K562 (cell line): ENCODE measurements around the gene NDUFB10. TPM values are rescaled to one million over a fixed set of nuclear protein-coding genes. Genes with fewer than 3 reads are reported as not detected.
A peak's percentile ranks its signal among the peaks of the same experiment; 100 is the strongest.

Experiments
- GABPB1 ChIP-seq: sonication (generic); formaldehyde crosslinking; IDR thresholded peaks from 2 replicates; pipeline ENCODE4 v1.8.0; 2022; ENCODE audit warnings: mild to moderate bottlenecking, missing genetic modification reagents
- HMGN3 ChIP-seq: IDR thresholded peaks from 2 replicates; pipeline ENCODE4 v1.6.1; 2011; ENCODE audit warnings: borderline replicate concordance, low read depth, mild to moderate bottlenecking, mixed read lengths, low read length; ENCODE audit not compliant: insufficient read length; ENCODE audit errors: extremely low read depth
- MECOM ChIP-seq: fragments of 250-450 bp; sonication (Bioruptor Pico); IDR thresholded peaks from 2 replicates; pipeline ENCODE4 v1.8.0; 2022; ENCODE audit warnings: inconsistent platforms
- POLR2G ChIP-seq: fragments of 200-400 bp; formaldehyde crosslinking; IDR thresholded peaks from 2 replicates; pipeline ENCODE4 v1.6.1; 2017; ENCODE audit warnings: low read depth, mild to moderate bottlenecking, antibody characterized with exemption, low read length, moderate library complexity
- POLR3G ChIP-seq: IDR thresholded peaks from 2 replicates; pipeline ENCODE4 v1.6.1; 2011; ENCODE audit not compliant: insufficient read length, insufficient replicate concordance; ENCODE audit errors: extremely low read depth
- POU5F1 ChIP-seq: fragments of 150-350 bp; IDR thresholded peaks from 2 replicates; pipeline ENCODE4 v1.6.1; 2014; ENCODE audit warnings: borderline replicate concordance, low read length, low read depth, mild to moderate bottlenecking; ENCODE audit not compliant: partially characterized antibody
- RCOR1 ChIP-seq, 2 experiments: IDR thresholded peaks; 2 replicates each; pipeline ENCODE4 v1.6.1; 2012; ENCODE audit warnings: low read depth in 2 of 2, low read length in 2 of 2, borderline replicate concordance in 1 of 2, improper control_type of control experiment in 1 of 2
- STAT5A ChIP-seq: IDR thresholded peaks from 2 replicates; pipeline ENCODE4 v1.6.1; 2012; ENCODE audit warnings: low read length, inconsistent platforms, borderline replicate concordance
- polyA plus RNA-seq, 8 experiments: library from polyadenylated mRNA; depleted of rRNA in 4 of 8; stranded (reverse) in 5 of 8; unstranded in 3 of 8; fragments of >200 nt; fragmentation: Nextera tagmentation in 2 of 8; fragmentation: Illumina TruSeq in 1 of 8; extraction: Ambion mirVana in 2 of 8; extraction: Trizol in 1 of 8; gene quantifications; 2 replicates each; pipeline versions ENCODE4 v1.2.1 to v1.2.3, GENCODE V29; 2011 to 2014; ENCODE audit warnings: inconsistent platforms in 1 of 8, missing spikeins in 1 of 8
- total RNA-seq, 7 experiments: library from RNA; depleted of rRNA in 6 of 7; stranded (reverse); fragments of >200 nt in 6 of 7; fragmentation: Illumina TruSeq in 2 of 7; extraction: Trizol in 2 of 7; gene quantifications; 2 replicates each; pipeline versions ENCODE4 v1.2.1 to v1.2.3, GENCODE V29; 2011 to 2021; ENCODE audit warnings: low replicate concordance in 1 of 7
- TF ChIP-seq, protein P1 (sequence below), 2 experiments: IDR thresholded peaks; 2 replicates each; pipeline ENCODE4 v1.6.1; 2011; ENCODE audit warnings: borderline replicate concordance in 1 of 2, control low read depth in 1 of 2, low read depth in 1 of 2, low read length in 1 of 2, mild to moderate bottlenecking in 1 of 2, mixed read lengths in 1 of 2, moderate library complexity in 1 of 2; ENCODE audit not compliant: insufficient read depth in 1 of 2, insufficient read length in 1 of 2, poor library complexity in 1 of 2, severe bottlenecking in 1 of 2; ENCODE audit errors: extremely low read depth in 1 of 2
- TF ChIP-seq, protein P2 (sequence below): sonication (generic); formaldehyde crosslinking; IDR thresholded peaks from 2 replicates; pipeline ENCODE4 v1.8.1; 2023; ENCODE audit warnings: mild to moderate bottlenecking, missing genetic modification reagents
- TF ChIP-seq, protein P3 (sequence below): fragments of 250-450 bp; sonication (Bioruptor Pico); IDR thresholded peaks from 2 replicates; pipeline ENCODE4 v1.9.0; 2021; ENCODE audit warnings: mild to moderate bottlenecking, inconsistent platforms

NDUFB10 gene
- total and polyA plus RNA-seq, 9 of the 15 experiments (the other 6 are each of a cell fraction or from before 2014, with no cell fraction given) = 69.3 to 527 (median 161) TPM

DNA sequence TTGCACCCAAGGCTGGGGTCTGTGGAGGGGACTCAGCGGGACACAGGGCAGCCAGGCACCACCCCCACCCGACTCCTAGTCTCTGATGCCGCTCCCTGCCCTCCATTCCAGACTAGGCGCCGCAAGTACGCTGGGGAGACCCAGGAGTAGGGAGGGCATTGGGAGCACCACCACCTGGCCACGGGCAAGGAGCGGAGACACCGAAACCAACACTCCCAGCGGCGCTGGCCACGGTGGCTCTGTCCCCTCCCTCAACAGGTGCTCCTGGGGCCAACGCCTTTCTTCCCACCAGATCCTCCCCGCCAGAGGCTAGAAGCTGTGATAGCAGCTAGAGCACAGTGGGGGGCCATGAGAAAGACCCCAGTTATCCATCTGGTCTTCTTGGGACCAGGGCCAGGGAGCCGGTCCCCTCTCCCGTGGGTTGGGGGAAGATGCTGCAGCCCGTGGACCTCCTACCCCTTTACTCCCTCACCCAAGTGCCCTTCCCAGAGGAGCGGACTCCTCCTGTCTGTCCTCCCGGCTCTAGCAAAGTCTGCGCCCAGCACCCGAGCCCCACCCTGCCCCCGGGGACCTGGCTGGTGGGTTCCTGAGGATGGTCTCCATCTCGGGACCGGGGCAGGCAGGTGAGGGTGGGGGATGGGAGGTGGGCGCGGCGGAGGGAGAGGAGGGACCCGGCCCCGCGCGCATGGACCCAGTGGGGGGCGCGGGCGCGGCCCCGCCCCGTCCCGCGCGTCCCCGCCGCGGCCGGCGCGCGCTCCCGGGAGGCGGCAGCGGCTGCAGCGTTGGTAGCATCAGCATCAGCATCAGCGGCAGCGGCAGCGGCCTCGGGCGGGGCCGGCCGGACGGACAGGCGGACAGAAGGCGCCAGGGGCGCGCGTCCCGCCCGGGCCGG is 30.1 kb downstream of the NDUFB10 start, which contains the start of gene SYNGR3 (continued):
- TF ChIP-seq, protein P1, sequence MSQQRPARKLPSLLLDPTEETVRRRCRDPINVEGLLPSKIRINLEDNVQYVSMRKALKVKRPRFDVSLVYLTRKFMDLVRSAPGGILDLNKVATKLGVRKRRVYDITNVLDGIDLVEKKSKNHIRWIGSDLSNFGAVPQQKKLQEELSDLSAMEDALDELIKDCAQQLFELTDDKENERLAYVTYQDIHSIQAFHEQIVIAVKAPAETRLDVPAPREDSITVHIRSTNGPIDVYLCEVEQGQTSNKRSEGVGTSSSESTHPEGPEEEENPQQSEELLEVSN (IDR thresholded peaks at IDR 0.05; ENCODE audit: borderline replicate concordance in 1 of 2, extremely low read depth in 1 of 2, insufficient read depth in 1 of 2, insufficient read length in 1 of 2, low read depth in 1 of 2, low read length in 1 of 2, poor library complexity in 1 of 2, severe bottlenecking in 1 of 2) = peak in 1 of 2 experiments; percentile 58
- TF ChIP-seq RCOR1 (IDR thresholded peaks at IDR 0.05; ENCODE audit: borderline replicate concordance in 1 of 2, low read depth in 2 of 2, low read length in 2 of 2) = peak in 1 of 2 experiments; percentile 35; a peak in 1 of 4 replicates
- TF ChIP-seq POU5F1 = no peak
- TF ChIP-seq POLR3G = no peak
- TF ChIP-seq, protein P2, sequence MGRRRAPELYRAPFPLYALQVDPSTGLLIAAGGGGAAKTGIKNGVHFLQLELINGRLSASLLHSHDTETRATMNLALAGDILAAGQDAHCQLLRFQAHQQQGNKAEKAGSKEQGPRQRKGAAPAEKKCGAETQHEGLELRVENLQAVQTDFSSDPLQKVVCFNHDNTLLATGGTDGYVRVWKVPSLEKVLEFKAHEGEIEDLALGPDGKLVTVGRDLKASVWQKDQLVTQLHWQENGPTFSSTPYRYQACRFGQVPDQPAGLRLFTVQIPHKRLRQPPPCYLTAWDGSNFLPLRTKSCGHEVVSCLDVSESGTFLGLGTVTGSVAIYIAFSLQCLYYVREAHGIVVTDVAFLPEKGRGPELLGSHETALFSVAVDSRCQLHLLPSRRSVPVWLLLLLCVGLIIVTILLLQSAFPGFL (CRISPR knock-in tag) = no peak
- peak; percentile 61 for TF ChIP-seq POLR2G
- 0 out of 2 replicates have a peak, but pooled peaks have one; percentile 22 for TF ChIP-seq GABPB1 (CRISPR knock-in tag)
- no peak for TF ChIP-seq MECOM (CRISPR knock-in tag)
- TF ChIP-seq HMGN3 = peak; percentile 59
- TF ChIP-seq STAT5A = no peak
- TF ChIP-seq, protein P3, sequence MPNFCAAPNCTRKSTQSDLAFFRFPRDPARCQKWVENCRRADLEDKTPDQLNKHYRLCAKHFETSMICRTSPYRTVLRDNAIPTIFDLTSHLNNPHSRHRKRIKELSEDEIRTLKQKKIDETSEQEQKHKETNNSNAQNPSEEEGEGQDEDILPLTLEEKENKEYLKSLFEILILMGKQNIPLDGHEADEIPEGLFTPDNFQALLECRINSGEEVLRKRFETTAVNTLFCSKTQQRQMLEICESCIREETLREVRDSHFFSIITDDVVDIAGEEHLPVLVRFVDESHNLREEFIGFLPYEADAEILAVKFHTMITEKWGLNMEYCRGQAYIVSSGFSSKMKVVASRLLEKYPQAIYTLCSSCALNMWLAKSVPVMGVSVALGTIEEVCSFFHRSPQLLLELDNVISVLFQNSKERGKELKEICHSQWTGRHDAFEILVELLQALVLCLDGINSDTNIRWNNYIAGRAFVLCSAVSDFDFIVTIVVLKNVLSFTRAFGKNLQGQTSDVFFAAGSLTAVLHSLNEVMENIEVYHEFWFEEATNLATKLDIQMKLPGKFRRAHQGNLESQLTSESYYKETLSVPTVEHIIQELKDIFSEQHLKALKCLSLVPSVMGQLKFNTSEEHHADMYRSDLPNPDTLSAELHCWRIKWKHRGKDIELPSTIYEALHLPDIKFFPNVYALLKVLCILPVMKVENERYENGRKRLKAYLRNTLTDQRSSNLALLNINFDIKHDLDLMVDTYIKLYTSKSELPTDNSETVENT (CRISPR knock-in tag) = 0 out of 2 replicates have a peak, but pooled peaks have one; percentile 46
